ENCODE data around the gene KIF20B. TPM values are rescaled to one million over a fixed set of nuclear protein-coding genes. Genes with fewer than 3 reads are reported as not detected.

Gene KIF20B
- polyA plus RNA-seq, 1 donor = 8.2 TPM

DNA sequence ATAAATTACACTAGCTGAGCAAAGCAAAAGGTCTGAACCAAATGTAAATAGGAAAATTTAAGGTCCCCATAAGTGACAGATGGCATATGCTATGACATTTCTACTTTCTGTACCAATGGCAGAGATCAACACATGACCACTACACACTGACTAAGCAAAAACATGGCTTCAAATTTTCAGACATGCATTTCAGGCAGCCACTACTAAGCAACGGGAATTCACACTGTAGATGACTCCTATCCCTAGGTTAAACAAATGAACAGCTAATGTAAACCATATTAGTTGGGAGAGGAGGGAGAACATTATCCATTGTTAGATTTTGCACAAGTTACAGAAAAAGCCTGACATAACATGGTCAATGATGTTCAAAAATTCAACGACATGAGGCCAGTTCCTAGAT lies 11.4 kb upstream of the KIF20B start:
- 60% methylated on average over 1 of the region's 2 CpGs for WGBS (ENCODE audit: insufficient coverage, low lambda C conversion rate)
- no peak for DNase-seq
- no peak overlapping the region for H3K27ac ChIP-seq (ENCODE audit: low read length)
- no peak overlapping the region for H3K4me3 ChIP-seq (ENCODE audit: low read length)
- no peaks in the 10 kb centered on the region for H3K36me3 ChIP-seq (ENCODE audit: control insufficient read depth, insufficient read depth, low read length)
- H3K9me3 ChIP-seq (ENCODE audit: control insufficient read depth, low read depth, low read length) = no peaks in the 10 kb centered on the region
- H3K27me3 ChIP-seq (ENCODE audit: control insufficient read depth, insufficient read depth, low read length) = no peaks in the 10 kb centered on the region
- no peaks in the 10 kb centered on the region for H3K4me1 ChIP-seq (ENCODE audit: control insufficient read depth, insufficient read depth, low read length)

DNA sequence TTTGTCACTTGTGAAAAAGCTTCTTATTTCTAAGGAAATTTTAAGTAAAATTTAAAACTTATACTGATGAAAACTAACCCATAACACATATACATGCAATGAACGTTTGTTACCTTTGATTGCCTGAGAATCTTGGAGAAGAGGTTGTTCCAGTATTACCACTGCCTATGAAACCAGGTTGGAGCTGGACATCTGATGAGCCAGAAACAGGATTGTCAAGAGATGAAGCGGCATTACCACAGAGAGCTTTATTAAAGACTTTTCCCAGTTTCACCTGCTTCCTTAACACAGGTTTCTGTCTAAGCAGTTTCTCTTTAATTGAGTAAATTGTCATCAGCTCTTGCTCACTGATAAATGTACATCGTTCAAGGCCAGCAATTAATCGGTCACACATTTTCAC lies 9.0 kb upstream of the KIF20B start:
- H3K27ac ChIP-seq (ENCODE audit: low read length) = no peak overlapping the region
- no peaks in the 10 kb centered on the region for H3K27me3 ChIP-seq (ENCODE audit: control insufficient read depth, insufficient read depth, low read length)
- no peaks in the 10 kb centered on the region for H3K36me3 ChIP-seq (ENCODE audit: control insufficient read depth, insufficient read depth, low read length)
- no peak overlapping the region for H3K4me3 ChIP-seq (ENCODE audit: low read length)
- DNase-seq = no peak
- no peaks in the 10 kb centered on the region for H3K9me3 ChIP-seq (ENCODE audit: control insufficient read depth, low read depth, low read length)
- WGBS (ENCODE audit: insufficient coverage, low lambda C conversion rate) = 100% methylated on average over 1 of the region's 4 CpGs
- H3K4me1 ChIP-seq (ENCODE audit: control insufficient read depth, insufficient read depth, low read length) = no peaks in the 10 kb centered on the region

DNA sequence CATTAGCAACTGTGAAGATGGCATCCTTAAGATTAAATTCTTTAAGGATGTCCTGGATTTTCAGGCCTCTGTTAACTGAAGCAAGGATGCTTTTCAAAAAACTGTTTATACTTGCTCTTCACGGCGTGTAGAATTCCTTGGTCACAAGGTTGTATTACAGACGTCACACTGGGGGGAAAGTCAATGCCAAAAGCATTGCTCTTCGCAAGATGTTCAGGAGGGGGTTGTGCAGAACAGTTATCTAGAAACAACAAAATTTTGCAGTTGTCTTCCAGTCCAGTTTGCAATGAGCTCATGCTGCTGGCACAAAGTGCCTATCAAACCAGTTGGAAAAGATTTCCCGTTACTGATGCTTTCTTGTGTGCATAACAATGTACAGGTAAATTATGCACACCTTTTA lies 8.2 kb upstream of the KIF20B start:
- H3K27me3 ChIP-seq (ENCODE audit: control insufficient read depth, insufficient read depth, low read length) = no peaks in the 10 kb centered on the region
- H3K4me3 ChIP-seq (ENCODE audit: low read length) = no peak overlapping the region
- no peaks in the 10 kb centered on the region for H3K36me3 ChIP-seq (ENCODE audit: control insufficient read depth, insufficient read depth, low read length)
- H3K4me1 ChIP-seq (ENCODE audit: control insufficient read depth, insufficient read depth, low read length) = no peaks in the 10 kb centered on the region
- WGBS (ENCODE audit: insufficient coverage, low lambda C conversion rate) = no CpG with 5 or more reads among the region's 5 CpGs
- no peak overlapping the region for H3K27ac ChIP-seq (ENCODE audit: low read length)
- DNase-seq = no peak
- no peaks in the 10 kb centered on the region for H3K9me3 ChIP-seq (ENCODE audit: control insufficient read depth, low read depth, low read length)

DNA sequence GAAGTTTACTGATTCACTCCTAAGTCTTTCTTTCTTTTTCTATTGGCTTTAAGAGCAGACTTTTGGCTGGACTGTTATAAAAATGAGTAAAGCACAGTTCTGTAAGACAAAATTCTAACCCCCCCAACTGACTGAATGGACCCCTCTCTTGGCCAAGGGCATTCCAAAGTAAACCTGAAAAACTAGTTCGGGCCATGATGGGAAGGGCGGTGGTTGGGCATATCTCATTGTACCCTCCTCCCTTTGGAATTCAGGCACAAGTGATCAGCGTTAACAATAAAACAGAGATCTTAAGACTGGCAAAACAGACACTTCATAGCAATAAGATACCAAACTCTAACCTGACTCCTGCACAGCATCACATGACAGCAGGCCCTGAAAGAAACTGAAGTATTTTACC lies 6.1 kb upstream of the KIF20B start:
- H3K9me3 ChIP-seq (ENCODE audit: control insufficient read depth, low read depth, low read length) = no peaks in the 10 kb centered on the region
- no peaks in the 10 kb centered on the region for H3K36me3 ChIP-seq (ENCODE audit: control insufficient read depth, insufficient read depth, low read length)
- H3K4me1 ChIP-seq (ENCODE audit: control insufficient read depth, insufficient read depth, low read length) = no peaks in the 10 kb centered on the region
- DNase-seq = no peak
- no peak overlapping the region for H3K4me3 ChIP-seq (ENCODE audit: low read length)
- H3K27ac ChIP-seq (ENCODE audit: low read length) = no peak overlapping the region
- WGBS (ENCODE audit: insufficient coverage, low lambda C conversion rate) = 27% methylated on average over 2 of the region's 3 CpGs
- H3K27me3 ChIP-seq (ENCODE audit: control insufficient read depth, insufficient read depth, low read length) = no peaks in the 10 kb centered on the region

DNA sequence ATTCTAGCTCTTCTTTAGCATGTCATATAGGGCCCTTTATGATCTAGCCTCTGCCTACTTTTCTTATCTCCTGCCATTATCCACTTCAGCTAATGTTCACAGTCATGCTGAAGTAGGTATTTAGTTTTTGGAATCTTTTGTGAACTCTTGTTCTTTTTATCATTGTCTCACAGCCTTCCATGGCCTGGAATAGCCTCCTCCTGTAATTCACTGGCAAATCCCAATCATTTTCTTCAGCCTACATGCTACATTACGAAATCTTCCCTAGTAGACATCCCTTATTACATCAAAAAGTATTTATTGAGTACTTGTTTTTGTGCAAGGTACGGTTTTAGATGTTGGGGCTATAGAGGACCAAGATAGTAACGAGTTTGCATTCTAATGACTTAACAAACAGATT lies 3.4 kb upstream of the KIF20B start:
- no peak overlapping the region for H3K27ac ChIP-seq (ENCODE audit: low read length)
- H3K4me3 ChIP-seq (ENCODE audit: low read length) = no peak overlapping the region
- H3K36me3 ChIP-seq (ENCODE audit: control insufficient read depth, insufficient read depth, low read length) = no peaks in the 10 kb centered on the region
- H3K27me3 ChIP-seq (ENCODE audit: control insufficient read depth, insufficient read depth, low read length) = no peaks in the 10 kb centered on the region
- DNase-seq = no peak
- H3K4me1 ChIP-seq (ENCODE audit: control insufficient read depth, insufficient read depth, low read length) = peaks cover 4% of the 10 kb centered on the region
- no peaks in the 10 kb centered on the region for H3K9me3 ChIP-seq (ENCODE audit: control insufficient read depth, low read depth, low read length)
- WGBS (ENCODE audit: insufficient coverage, low lambda C conversion rate) = 33% methylated on average over 1 of the region's 3 CpGs

DNA sequence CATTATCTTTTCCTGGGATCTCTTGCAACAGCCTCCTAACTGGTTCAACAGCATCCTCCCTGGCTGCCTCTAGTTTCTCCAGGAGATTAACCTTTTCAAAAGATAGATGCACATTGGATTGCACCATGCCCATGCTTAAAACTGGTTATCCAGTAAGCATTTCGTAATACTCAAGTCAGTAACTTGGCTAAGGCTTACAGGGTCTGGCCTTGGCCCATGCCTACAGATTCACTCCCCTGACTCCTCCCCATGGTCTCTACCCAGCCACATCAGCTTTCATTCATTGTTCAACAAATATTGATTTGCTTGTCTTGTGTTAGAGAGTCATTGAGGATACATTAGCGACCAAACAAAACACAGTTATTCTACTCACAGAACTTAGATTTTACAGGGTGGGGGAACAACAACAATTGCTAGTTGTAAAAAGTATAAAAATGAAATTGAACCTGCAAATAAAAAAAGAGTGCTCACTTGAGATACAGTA lies 1.8 kb upstream of the KIF20B start:
- Histone ChIP-seq H3K9me3 (ENCODE audit: control insufficient read depth, low read depth, low read length) (no peaks in the 10 kb centered on the region), H3K27ac (ENCODE audit: low read length) (no peak overlapping the region), H3K36me3 (ENCODE audit: control insufficient read depth, insufficient read depth, low read length) (no peaks in the 10 kb centered on the region), H3K4me1 (ENCODE audit: control insufficient read depth, insufficient read depth, low read length) (peaks cover 4% of the 10 kb centered on the region), H3K4me3 (ENCODE audit: low read length) (no peak overlapping the region), H3K27me3 (ENCODE audit: control insufficient read depth, insufficient read depth, low read length) (no peaks in the 10 kb centered on the region)
- DNase-seq = no peak
- WGBS (ENCODE audit: insufficient coverage, low lambda C conversion rate) = 100% methylated on average over 1 of the region's 2 CpGs

DNA sequence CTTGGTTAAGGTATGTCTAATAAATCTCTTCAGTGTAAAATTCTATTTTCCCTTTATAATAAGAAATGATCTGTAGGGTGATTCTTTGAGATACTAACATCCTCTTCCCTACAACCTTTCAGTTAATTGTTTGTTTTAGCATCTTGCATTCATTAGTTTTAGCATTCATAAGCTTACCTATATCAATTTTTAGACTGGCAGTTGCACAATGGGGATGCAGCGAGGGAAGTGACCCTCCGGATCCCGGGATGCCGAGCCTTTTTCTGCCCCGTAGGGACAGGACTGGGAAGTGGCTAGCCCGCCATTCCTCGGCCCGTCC lies 508 bp upstream of the KIF20B start:
- Histone ChIP-seq H3K36me3 (ENCODE audit: control insufficient read depth, insufficient read depth, low read length) (no peaks in the 10 kb centered on the region), H3K27ac (ENCODE audit: low read length) (peak overlapping the region; percentile 86), H3K9me3 (ENCODE audit: control insufficient read depth, low read depth, low read length) (no peaks in the 10 kb centered on the region), H3K4me3 (ENCODE audit: low read length) (peak overlapping the region; percentile 92), H3K27me3 (ENCODE audit: control insufficient read depth, insufficient read depth, low read length) (no peaks in the 10 kb centered on the region), H3K4me1 (ENCODE audit: control insufficient read depth, insufficient read depth, low read length) (peaks cover 4% of the 10 kb centered on the region)
- WGBS (ENCODE audit: insufficient coverage, low lambda C conversion rate) = no CpG with 5 or more reads among the region's 8 CpGs
- no peak for DNase-seq

DNA sequence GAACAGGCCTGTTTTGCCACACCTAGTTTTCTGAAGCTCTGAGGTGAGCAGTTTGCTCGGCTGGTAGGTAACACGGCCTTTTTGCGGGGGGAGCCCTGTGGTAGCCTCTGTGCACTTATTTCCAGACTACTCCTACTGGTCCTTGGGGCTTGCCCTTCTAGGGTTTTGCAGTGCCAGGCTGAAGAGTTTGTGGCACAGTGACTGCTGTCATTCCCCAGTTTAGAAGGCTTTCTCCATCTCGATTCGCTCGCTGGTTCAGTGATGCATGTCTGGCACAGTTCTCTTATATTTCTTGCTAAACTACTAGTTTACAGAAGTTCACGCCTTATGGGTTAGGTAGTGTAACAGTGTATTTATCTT lies 711 bp downstream of the KIF20B start:
- Histone ChIP-seq H3K9me3 (ENCODE audit: control insufficient read depth, low read depth, low read length) (no peaks in the 10 kb centered on the region), H3K27me3 (ENCODE audit: control insufficient read depth, insufficient read depth, low read length) (no peaks in the 10 kb centered on the region), H3K4me1 (ENCODE audit: control insufficient read depth, insufficient read depth, low read length) (peaks cover 4% of the 10 kb centered on the region), H3K36me3 (ENCODE audit: control insufficient read depth, insufficient read depth, low read length) (no peaks in the 10 kb centered on the region), H3K27ac (ENCODE audit: low read length) (peak overlapping the region; percentile 86), H3K4me3 (ENCODE audit: low read length) (peak overlapping the region; percentile 92)
- DNase-seq = peak in 1 of 2 donors; percentile 22
- WGBS (ENCODE audit: insufficient coverage, low lambda C conversion rate) = 33% methylated on average over 1 of the region's 7 CpGs

DNA sequence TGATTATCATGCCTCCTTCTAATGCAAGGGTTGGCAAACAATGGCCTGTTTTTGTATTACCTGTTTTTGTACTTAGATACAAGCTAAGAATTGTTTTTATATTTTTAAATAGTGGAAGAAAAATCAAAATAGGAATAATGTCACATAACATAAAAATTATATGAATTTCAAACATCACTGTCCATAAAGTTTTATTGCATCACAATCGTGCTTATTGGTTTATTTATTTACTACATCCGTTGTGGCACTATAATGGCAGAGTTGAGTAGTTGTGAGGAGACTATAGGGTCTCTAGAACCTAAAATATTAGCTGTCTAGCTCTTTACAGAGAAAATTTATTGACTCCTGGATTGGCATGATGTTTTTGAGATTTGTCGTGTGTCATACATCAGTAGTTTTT lies 4.1 kb downstream of the KIF20B start:
- no peaks in the 10 kb centered on the region for H3K27me3 ChIP-seq (ENCODE audit: control insufficient read depth, insufficient read depth, low read length)
- no peak overlapping the region for H3K4me3 ChIP-seq (ENCODE audit: low read length)
- no peaks in the 10 kb centered on the region for H3K36me3 ChIP-seq (ENCODE audit: control insufficient read depth, insufficient read depth, low read length)
- no peak for DNase-seq
- peaks cover 4% of the 10 kb centered on the region for H3K4me1 ChIP-seq (ENCODE audit: control insufficient read depth, insufficient read depth, low read length)
- 74% methylated on average over 2 of the region's 3 CpGs for WGBS (ENCODE audit: insufficient coverage, low lambda C conversion rate)
- no peak overlapping the region for H3K27ac ChIP-seq (ENCODE audit: low read length)
- H3K9me3 ChIP-seq (ENCODE audit: control insufficient read depth, low read depth, low read length) = no peaks in the 10 kb centered on the region

DNA sequence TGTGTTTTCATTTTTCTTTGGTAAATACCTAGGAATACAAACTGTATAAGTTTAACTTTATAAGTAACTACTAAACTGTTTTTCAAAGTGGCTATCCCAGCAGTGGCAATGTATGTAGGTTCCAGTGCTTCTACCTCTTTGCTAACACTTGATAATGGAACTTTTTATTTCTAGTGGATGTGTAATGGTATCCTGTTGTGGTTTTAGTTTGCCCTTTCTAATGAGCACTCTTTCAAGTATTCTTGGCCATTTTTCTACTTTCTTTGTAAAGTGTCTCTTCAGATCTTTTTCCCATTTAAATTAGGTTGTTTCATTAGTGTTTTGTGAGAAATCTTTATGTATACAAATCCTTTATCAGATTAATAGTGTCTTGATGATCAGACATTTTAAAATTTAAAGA lies 4.6 kb downstream of the KIF20B start:
- H3K27ac ChIP-seq (ENCODE audit: low read length) = no peak overlapping the region
- peaks cover 4% of the 10 kb centered on the region for H3K4me1 ChIP-seq (ENCODE audit: control insufficient read depth, insufficient read depth, low read length)
- no peak overlapping the region for H3K4me3 ChIP-seq (ENCODE audit: low read length)
- no peaks in the 10 kb centered on the region for H3K36me3 ChIP-seq (ENCODE audit: control insufficient read depth, insufficient read depth, low read length)
- no peaks in the 10 kb centered on the region for H3K9me3 ChIP-seq (ENCODE audit: control insufficient read depth, low read depth, low read length)
- no peaks in the 10 kb centered on the region for H3K27me3 ChIP-seq (ENCODE audit: control insufficient read depth, insufficient read depth, low read length)
- no peak for DNase-seq

DNA sequence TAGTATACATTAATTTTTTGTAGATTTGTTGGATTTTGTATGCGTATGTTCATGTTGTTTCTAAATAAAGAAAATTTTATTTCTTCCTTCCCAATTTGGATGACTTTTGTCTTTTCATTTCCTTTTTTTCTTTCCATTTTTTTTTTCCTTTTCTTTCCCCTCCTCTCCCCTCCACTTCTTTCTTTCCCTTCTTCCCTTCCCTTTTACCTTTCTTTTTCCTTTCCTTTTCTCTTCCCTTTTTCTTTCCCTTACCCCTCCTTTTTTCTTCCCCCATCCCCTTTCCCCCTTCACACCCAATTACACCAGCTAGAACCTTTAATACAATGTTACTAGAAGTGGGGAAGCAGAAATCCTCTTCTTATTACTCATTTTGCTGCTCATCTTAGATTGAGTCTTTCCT lies 6.0 kb downstream of the KIF20B start:
- Histone ChIP-seq H3K9me3 (ENCODE audit: control insufficient read depth, low read depth, low read length) (no peaks in the 10 kb centered on the region), H3K4me3 (ENCODE audit: low read length) (no peak overlapping the region), H3K36me3 (ENCODE audit: control insufficient read depth, insufficient read depth, low read length) (no peaks in the 10 kb centered on the region), H3K27me3 (ENCODE audit: control insufficient read depth, insufficient read depth, low read length) (no peaks in the 10 kb centered on the region), H3K27ac (ENCODE audit: low read length) (no peak overlapping the region), H3K4me1 (ENCODE audit: control insufficient read depth, insufficient read depth, low read length) (no peaks in the 10 kb centered on the region)
- 90% methylated on average over 1 of the region's 1 CpG for WGBS (ENCODE audit: insufficient coverage, low lambda C conversion rate)
- DNase-seq = no peak

Data from large intestine (tissue), 3 donors.